HG03442 (cell line): ENCODE data around the gene BACH2.

Experiments
- ATAC-seq: cut with Tn5 transposase; IDR thresholded peaks from one replicate; pipeline ENCODE4 v1.9.1; 2021; ENCODE audit warnings: mild to moderate bottlenecking, moderate library complexity; ENCODE audit not compliant: unreplicated experiment

BACH2 gene

DNA sequence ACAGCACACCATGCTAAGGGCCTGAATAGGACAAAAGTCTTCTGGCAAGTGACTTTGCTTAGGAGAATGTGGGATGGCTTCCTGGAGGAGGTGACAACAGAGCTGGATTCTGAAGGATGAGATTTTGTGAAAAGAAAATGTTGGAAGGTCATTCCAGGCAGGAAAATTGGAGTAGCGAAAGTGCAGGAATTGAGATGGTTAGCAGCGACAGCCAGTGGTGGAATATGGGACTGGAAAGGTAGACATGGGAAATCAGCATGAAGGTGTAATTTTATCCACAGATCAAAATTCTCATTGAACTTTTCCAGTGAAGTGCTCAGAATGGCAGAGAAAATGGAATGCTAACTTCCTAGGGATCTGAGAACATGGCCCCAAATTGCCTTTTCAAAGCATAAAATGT is 5.7 kb upstream of the BACH2 start:
- ATAC-seq, result no peak

DNA sequence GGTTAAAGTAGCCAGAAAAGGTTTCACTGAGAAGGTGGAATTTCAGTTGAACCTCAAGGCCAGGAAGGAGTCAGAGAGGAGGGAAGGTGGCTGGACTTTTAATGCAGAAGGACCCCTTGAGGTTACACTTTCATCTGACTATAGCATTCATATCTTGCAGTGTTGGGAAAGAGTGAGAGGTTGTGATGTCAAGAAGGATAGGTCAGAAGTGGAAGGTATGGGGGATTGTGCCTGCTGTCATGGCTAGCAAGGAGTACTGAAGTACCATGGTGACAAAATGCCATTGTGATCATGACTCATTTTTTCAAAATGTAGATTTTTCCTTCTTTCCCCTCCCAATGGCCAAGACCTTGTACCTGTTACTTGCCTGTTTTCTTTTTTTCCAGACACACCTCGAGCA is 5.2 kb upstream of the BACH2 start:
- ATAC-seq, result no peak

DNA sequence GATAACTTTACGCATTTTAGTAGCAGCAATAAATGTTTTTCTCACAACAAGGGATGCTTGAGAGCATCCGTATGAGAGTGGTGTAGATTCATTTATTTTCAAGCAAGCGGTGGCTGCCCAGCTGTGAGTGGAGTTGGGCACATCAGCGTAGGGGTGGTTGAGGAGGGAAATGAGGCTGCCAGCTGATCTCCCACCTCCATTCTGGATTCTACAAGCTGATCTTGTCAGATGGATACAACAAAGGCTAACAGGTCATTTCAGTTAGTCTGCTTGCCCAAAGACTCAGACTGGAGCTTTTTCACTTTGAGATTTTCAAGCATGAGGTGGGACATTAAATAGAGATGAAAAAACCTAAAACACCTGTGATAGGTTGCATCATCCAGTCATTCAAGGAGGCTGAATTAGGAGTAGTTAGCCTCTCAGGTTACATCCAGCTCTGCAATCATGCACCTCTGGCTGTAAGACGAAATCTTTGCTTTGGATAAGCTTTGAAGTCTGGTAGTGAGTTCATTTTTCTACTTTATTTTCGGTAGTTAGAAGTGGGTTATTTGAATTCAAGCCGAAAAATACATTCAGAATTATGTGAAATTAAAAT is 1.9 kb upstream of the BACH2 start:
- no peak for ATAC-seq

DNA sequence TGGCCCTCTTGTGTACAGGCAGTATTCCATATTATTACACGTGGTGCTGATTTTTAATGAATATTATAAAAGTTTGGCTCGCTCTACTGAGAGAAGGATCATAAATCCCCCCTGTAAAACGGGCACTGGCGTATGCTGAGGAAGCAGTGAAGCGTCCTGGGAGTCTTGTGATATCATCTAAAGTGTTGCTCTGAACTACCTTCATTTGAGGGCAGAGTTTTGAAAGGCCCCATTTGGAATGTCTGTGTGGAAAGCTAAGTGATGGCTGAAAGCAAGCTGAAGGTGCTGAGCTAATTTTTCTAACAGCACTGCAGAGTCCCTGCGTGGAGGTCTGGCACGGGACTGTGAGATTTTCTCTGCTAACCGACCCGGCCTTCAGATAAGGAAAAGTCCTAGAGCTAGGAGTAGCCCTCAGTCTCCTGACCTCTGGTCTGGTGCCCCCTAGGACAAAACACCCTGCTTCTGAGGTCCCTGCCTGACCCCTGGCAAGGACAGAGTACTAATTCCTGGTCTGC is 1.3 kb upstream of the BACH2 start:
- ATAC-seq, result no peak

DNA sequence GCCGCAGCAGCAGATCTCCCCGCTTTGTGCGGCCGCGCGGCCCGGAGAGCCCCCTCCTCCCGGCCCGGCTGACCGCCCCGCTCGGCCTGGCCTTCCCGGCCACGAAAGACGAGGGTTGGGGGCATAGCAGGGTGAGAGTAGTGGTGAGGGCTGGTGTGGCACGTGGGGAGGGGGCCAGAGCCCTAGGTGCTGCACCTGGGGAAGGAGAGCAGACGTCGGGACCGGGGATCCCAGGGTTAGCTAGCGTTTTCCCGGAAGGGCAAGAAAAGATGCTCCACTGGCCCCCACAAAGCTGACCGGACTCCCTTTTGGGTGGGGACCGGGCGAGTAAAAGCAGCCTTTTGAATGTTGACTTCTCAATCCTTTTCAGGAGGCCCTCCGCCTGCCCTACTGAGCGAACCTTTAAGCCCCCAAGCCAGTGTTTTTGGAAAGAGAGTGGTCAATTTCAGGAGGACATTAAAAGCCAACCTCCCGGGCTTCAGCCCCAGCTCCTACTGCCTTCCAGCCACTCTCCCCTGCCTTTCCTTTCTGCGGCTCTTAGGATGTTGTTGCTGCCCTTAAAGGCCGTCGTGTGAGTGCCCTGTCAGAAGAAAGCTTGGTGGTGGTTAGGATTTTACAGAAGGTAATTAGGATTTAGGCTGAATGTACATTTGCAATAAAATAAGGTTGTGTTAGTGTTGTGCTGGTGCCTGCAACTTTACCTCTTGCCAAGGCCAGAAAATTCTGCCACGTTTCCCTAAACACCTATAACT is 648 bp upstream of the BACH2 start:
- peak; percentile 5 for ATAC-seq

DNA sequence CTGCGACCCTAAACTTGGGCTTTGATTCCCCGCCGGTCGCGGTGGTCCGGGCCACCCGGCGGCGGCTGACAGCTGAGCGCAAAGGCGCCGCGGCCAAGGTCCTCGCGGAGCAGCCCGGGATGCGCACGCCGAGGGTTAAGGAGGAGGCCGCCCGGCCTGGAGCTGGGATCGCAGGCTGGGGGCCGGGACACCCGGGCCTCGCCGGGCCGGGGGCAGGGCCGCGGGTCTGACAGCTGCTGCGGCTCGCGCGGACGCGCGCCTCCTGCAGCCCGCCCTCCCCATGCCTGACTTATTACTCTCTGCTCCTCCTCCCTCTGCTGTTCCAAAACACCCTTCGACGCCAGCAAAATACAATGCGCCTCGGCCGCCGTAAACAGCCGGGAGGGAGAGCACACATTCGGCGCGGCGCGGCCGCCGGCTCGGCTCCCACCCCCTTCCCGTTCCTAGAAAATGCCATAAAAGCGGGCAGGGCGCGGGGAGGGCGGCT is 746 bp downstream of the BACH2 start:
- peak; percentile 34 for ATAC-seq

DNA sequence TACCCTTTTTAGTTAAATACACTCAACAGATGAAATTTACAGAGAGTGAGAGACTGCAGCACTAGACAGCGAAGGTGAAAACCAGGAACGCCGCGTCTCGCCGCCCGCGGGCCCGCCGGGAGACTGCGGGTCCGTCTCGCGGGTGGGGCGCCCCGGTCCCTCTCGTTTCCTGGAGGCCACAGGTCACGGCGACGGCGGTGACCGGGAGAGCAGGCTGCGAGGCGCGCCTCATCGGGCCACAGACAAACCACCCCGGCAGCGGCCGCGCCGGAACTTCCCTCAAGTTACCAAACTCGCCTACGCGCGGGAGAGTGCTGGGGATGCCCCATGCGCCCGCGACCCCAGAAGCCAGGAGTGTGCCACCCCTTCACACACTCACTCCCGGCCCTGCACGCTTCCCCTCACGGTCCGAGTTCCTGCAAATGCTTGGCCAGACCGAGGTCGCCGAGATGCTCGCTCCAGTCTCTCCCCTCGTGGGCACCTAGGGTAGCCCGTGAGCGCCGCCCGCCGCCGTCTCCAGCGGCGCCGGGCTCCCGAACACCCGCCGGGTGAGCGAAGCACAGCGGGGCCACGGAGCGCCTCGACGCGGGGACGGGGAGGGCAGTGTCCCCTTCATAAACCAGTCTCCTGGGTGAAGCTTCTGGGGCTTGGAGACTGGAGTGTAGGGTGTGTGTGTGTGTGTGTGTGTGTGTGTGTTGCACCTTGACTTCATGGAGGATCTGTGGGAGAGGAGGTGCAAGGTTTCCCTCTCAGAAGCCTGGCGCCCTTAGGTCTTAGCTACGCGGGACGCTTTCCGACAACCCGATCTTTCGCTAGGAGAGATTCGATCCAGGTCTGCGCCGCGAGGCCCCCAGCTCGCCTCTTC is 1.4 kb downstream of the BACH2 start:
- peak; percentile 19 for ATAC-seq

DNA sequence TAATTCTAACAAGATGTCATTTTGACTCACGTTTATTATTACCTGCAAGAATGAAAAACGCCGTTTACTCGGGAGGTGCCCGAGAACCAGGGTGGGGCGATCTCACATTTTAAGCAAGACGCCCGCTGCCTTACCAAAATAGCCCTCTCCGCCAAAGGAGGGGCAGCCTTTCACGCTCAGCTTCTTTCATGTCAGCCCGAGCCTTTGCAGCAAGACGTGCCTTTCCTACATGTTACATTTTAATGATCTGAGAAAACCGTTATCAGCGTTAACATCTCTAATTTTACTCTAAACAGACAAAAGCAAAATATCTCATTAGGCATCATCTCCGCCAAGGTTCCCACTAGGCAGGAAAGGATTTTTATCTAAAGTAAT is 2.0 kb downstream of the BACH2 start:
- no peak for ATAC-seq

DNA sequence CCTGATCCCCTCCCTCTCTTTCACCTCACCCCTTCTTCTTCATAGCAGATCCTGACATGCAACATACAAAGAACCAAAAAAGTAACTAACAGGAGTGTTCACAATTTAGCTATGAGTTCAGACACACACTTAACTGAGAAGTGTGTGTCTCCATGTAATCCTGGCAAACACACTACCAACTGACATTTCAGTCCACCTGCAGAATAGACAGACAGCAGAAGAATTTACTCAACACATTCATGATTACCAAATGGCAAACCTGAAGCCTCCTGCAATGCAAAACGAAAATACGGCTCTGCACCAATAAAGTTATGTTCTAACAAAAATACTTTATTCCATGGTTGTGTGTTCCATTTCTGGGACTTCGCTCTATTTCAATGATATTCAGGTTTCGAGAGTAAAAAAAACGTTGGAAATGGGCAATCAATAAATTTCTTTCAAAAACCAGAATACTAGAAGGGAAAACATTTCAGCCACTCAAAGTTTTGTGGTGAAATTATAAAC is 2.6 kb downstream of the BACH2 start:
- ATAC-seq, result no peak

DNA sequence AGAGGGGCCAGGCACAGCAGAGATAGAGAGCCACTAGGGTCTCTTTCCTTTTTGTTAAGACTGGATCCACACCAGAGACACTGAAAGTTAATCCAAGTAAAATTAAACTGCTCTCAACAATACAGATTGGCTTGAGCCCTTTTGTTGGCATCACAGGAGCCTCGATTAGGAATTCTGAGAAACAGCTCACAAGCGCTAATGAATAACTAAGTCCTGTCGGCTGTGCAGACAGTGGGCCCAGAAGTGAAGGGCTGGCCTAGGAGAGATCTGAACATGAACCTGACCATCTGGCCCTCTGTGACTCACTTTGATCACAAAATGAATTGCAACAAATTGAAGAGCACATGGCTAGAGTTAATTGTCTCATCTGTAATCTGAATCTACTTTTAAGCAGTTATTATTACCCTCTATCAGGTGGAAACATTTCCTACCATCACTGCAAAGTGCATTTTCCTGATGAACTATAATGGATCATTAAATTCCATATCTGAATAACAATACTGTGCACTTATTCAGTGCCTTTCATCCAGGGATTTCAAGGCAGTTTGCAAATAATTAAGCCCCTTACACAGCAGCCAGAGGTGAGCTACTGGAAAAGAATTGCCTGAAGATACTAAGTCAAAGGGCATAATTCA is 3.2 kb downstream of the BACH2 start:
- ATAC-seq, result no peak

DNA sequence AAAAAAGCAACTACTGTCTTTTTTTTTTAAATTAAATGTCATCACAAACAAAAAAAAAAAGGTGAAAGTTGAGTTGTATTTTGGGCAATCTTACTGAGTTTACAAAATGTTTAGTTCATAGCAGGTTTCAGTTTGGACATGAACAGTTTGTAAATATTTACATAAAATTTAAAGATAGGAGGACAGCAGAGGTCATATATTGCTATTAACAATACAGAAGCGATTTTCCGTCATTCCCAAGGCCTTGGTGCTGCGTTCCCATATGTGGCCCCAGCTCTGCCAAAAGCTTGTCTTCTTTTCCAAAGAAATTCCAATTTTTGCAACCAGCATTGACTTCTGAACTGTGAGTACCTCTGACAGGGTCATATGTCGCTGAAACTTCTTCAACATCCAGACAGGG is 5.1 kb downstream of the BACH2 start:
- ATAC-seq, result no peak

DNA sequence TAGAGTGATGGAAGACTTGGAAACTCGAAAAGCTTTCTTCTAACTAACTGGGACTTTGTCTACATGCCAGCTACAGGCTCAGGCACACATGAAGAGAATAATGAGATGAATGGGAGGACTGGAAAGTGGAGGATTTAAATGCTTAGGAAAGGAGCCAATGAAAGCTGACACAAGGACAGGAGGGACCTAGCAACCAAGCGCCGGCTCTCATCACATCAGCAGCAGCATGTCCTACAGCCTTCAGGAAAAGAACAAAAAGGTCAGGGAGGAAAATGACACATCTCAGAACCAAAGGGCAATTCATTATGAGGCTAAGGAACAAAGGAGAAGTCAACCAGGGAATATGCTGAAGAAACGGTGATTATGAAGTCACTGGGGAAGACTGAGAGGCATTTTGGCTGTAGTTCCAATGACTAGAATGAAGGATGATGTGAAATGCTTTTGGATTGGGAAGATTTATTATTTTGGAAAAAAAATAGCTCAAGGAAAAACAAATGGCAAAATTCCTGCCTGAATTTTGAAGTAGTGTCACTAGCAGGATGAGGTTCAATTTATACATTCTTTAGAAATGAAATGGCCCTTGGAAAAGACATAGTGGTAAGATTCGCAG is 5.7 kb downstream of the BACH2 start:
- no peak for ATAC-seq

DNA sequence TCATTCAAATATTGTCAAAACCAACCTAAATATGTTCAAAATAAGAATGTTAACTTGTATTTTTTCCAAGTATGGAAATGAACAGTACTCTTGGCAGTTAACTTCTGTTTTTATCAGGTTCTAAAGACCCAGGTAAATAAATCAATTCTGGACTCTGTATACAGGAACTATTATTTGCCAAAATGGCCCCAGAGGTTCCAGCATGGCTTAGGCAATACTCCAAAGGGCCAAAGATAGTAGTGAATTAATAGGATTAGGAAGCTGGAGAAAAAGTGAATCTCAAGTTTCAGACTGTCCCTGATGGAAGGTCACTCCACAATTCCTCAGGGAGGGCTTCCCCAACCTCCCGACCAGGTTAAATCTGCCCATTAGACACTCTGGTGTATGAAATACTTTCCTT is 6.7 kb downstream of the BACH2 start:
- ATAC-seq, result no peak

DNA sequence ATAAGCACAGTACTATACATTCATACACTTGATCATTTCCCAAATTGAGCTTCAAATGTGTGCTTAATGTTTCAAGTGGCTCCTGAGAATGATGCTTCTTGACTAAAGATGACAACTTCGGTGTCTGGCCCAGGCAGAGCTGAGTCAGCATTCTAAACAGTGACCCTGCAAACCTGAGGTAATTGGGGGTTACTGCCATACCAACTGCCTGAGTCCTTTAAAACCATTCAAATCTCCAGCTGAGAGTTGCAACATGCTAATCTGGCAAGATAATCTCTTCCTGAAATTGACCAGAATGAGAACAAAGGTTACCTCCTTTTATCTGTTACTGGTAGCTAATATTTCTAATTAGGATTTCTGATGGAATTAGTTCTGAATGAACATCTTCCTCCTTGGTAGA is 8.2 kb downstream of the BACH2 start:
- ATAC-seq, result no peak

DNA sequence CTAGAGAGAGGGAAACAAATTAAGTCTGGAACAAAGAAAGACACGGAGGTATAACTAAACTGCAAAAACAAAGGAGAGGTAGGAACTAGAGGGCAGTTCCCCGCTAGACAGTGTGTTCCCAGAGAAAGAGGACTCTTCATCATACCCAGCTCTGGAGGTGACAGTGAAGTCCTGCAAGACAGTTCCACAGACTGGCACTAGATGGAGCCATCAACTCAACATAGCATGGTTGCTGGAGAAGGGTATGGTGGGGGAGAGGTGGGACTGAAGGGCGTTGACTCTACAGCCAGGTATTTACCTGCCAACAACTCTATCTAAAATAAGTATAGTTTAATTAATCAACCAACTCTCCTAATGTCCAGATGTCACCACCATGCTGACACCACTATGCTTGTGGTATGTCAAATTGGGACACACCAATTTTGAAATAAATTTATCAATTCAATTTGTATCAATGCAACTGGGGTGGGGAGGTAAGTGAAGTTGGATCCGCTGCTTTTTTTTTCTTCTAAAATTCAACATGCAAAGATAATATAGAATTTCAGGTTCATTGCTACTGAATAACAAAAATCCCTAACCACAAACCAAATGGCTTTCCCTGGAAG is 9.7 kb downstream of the BACH2 start:
- no peak for ATAC-seq

DNA sequence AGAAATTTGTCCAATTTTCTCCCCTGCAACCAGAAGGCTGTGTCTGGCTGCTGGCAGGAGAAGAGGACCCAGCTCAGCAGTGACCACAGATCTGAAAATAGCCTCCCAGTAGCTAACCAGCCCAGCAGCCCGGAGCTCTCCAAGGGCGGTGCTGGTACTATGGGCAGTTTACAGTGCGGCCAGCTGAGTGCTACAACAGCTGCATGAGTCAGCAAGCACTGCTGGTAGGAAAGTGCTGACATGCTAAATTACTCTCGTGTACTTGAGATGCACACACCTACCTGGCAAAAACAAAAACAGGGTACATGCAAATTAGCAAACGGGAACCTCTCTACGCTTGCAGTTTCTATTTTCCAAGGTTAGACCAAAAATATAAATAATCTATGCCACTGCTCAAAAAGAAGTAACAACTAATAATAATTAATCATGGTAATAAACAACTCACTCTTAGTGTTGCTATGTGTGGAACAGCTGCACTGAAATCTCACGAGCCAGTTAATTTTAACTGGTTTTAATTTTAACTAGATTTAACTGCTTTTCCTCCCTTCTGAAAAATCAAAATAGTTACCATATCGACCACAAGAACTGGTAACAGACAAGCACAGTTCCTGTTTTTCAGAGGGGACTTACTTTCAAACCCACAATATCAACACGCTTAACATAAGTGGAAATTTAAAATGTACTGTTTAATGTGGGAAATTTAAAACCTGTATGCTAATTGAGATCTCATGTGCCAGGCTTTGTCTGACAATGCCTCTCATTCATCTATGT is 10.8 kb downstream of the BACH2 start:
- peak; percentile 62 for ATAC-seq

DNA sequence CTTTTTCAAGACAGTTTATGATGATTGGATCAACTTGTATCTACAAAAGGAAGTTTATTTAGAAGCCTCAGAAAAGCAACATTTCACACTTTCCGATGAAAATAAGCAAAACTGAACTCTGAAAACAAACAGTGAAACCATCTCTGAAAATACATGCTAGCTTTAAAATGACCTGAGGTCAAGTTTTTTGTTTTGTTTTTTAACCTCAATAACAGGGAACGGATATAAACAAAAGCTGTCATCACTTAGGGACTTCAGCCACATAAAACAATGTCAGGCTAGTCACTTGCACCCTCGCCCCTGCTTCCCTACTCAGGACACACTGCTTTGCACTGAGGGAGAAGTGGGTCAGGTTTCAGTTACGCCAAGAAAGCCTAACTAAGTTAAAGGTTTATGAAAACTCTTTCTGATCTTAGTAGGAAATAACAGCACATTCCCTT is 11.6 kb downstream of the BACH2 start:
- ATAC-seq, result peak; percentile 30

DNA sequence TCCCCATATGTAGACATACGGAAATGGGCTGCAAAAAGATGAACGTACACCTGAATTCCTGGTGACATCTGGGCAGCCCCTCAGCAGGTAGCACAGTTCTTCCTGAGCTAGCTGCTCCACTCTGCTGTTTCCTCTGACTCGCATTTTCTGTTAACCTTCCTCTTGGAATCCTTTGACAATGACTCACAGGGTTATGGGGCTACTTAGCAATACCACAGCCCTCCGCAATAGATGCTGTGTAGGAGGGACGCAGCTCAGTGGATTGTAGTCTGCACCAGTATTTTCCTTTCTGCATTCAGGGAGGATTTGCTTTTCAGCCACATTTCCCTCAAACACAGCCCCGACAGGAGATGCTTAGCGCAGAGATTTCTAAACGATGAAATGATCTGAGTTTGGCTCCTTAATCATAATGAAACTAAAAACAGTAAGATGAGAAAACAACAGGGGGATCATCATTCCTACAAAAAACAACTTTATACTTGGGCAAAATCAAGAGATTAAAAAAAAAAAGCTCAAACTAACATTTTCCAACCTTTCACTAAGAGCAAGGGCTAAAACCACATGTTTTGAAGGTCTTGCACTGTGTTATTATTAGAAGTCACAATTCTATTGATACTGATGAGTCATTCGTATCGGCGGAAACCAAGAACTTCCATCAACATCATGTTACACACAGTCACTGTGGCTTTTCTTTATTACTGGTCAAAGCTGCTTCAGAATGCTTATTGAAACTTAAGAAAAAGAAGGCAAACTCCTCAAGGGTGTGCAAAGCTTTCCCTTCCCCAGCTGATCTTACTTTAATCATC is 12.2 kb downstream of the BACH2 start:
- ATAC-seq, result peak; percentile 85
